GM20000 (cell line): ENCODE data around the gene SMAD1.
"Not testable (repeated sequence)": the region's sequence is repeated elsewhere in the genome, so short reads cannot be mapped to it uniquely, and the experiment has no call there.

Source experiments
- DNase-seq: peaks from one replicate; pipeline ENCODE4 v3.0.0; 2012; ENCODE audit warnings: low spot score
- TF ChIP-seq, protein P1 (sequence below): IDR thresholded peaks from 2 replicates; pipeline ENCODE4 v1.5.1; 2012; ENCODE audit warnings: mild to moderate bottlenecking, control low read depth; ENCODE audit errors: extremely low read depth, missing control alignments

The SMAD1 gene

DNA sequence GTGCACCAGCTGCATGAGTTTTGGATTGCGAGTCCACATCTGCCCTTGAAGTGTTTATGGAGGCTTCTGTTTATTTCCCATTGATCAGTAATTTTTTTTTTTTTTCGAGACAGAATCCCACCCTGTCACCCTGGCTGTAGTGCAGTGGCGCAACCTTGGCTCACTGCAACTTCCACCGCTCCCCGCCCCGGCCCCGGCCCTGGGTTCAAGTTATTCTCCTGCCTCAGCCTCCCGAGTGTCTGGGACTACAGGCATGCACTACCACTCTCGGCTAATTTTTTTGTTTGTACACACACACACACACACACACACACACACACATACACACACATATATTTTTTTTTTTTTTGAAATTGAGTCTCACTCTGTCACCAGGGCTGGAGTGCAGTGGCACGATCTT, 46.1 kb downstream of the SMAD1 start:
- TF ChIP-seq, protein P1, sequence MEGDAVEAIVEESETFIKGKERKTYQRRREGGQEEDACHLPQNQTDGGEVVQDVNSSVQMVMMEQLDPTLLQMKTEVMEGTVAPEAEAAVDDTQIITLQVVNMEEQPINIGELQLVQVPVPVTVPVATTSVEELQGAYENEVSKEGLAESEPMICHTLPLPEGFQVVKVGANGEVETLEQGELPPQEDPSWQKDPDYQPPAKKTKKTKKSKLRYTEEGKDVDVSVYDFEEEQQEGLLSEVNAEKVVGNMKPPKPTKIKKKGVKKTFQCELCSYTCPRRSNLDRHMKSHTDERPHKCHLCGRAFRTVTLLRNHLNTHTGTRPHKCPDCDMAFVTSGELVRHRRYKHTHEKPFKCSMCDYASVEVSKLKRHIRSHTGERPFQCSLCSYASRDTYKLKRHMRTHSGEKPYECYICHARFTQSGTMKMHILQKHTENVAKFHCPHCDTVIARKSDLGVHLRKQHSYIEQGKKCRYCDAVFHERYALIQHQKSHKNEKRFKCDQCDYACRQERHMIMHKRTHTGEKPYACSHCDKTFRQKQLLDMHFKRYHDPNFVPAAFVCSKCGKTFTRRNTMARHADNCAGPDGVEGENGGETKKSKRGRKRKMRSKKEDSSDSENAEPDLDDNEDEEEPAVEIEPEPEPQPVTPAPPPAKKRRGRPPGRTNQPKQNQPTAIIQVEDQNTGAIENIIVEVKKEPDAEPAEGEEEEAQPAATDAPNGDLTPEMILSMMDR, result no peak
- DNase-seq, result no peak

DNA sequence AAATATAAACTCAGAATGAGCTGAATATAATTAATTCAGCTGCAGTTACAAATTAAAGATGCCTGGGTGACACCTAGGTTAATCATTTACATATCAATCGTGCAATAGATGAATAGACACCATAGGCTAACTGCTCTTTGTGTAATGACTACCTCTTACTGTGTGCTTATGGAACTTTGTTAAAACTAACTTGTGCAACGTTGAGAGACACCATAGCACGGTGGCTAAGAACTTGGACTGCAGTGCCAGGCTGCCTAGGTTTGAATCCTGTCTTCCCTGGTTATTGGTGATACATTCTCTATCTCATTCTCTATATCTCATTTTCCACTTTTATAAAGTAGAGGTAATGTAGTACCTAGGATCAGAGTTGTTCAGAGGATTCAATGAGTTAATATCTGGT, 46.9 kb downstream of the SMAD1 start:
- TF ChIP-seq, protein P1, result no peak
- no peak for DNase-seq

- TF ChIP-seq, protein P1, result no peak
- DNase-seq, result no peak
Observed at GRCh38 chr4:145530189-145530588, 48.5 kb downstream of the SMAD1 start.

GRCh38 chr4:145530662-145531061, 49.0 kb downstream of the SMAD1 start:
- no peak for DNase-seq
- TF ChIP-seq, protein P1, result no peak

DNA sequence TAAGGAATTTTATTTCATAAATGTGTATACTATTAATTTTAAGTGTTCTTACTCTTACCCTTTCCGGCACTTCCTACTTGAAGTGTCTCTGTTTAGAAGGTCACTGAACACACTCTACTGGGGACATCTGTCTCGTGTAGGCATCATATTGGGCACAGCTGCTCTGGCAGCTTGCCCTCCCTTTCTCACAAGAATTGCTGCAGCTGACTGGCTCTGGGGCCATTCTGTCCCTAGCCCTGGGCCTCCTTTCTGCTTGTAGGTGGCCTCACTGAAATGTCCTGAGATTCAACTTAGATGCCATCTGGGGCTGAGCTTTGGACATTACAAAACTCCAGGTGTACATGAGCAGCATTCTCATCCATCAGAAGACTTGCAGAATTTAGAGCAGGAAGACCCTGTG, 49.6 kb downstream of the SMAD1 start:
- TF ChIP-seq, protein P1, result no peak

DNA sequence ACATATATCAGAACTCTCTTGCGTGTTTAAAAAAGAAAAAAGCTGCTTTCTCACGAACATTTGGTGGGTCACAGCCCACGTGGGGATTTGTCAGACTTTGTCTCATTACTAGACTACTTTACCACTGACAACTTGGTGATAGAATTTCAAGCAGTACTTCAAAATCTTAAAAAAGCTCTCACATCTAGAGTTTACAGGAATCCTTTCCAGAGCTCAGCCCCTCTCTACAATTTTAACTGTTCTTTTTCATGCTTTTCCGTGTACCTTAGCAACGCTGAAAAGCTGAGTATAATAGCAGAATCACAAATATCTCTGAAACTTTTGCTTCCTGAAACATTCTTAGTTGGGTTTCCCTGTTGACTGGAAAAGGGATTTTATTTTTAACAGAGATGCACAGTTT, 50.2 kb downstream of the SMAD1 start:
- TF ChIP-seq, protein P1, result no peak

More for the DNA sequence above, 49.6 kb downstream of the SMAD1 start:
- no peak for DNase-seq

DNA sequence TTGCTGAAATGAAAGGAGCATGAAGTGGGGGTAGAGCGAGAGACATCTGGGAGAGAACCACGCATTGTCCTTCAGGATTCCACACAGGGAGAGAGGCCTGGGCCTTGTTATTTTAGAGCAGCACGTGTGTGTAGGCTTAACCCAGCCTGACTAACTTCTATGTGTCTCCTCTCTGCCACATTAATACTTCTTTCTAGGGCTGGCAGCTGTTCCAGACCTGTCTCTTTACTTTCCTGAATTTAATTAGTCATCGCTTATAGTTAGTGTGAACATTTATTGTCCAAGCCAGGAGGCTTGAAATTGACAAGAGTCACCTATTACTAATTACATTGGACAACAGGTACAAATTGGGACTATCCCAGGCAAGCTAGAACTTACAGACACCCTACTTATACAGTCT, 51.3 kb downstream of the SMAD1 start:
- TF ChIP-seq, protein P1, result no peak
- DNase-seq, result no peak

More for the DNA sequence above, 50.2 kb downstream of the SMAD1 start:
- DNase-seq, result no peak

GRCh38 chr4:145533415-145533814, 51.8 kb downstream of the SMAD1 start:
- not testable (repeated sequence) for DNase-seq
